Kidney tubule cell (primary cell): ENCODE results near the gene SLC7A8.

Experiments used
- DNase-seq: peaks from one replicate; pipeline ENCODE4 v3.0.0-alpha.2; 2018; ENCODE audit warnings: low spot score

Gene SLC7A8

DNA sequence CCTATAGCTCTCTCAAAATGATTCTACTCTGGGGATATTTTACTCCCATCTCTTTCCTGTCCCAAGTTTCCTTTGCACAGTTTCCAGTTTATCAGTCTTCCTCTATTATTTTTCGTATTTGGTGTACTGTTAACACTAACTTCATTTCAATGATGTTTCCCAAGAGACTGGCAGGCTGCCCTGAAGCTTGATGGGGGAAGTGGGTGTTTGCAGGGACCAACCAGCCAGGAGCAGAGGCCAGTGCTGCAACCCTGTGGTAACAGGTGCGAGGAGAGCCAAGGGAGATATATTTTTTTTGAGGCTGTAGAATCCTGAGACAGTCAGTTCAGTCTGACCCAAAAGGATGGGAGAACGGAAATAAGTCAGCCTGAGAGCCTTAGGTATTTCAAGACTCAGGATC is 52.6 kb downstream of the SLC7A8 start:
- DNase-seq: no peak

DNA sequence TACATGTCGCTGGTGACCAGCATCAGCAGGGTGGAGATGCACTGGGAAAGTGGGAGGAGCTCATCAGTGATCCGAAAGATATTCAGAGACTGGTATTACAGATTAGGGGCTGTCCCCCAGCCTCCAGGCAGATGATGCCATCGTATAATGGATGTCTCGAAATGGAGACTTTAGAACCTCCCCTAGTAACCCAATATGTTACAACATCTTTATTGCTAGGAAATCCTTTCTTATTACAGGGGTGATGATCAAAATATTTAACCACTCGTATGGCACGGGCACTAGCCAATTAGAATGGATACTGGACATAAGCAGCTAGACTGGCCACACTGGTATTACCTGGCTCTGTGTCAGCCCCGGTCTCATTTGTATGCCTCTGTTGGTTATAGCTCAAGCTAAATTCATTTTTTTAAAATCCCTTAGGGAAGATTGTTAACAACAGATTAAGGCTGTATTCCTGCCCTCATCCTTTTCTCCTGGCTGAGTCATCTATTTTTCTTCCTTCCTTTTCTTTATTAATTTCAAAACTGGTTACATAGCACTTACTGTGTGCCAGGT is 53.6 kb downstream of the SLC7A8 start:
- DNase-seq: no peak

DNA sequence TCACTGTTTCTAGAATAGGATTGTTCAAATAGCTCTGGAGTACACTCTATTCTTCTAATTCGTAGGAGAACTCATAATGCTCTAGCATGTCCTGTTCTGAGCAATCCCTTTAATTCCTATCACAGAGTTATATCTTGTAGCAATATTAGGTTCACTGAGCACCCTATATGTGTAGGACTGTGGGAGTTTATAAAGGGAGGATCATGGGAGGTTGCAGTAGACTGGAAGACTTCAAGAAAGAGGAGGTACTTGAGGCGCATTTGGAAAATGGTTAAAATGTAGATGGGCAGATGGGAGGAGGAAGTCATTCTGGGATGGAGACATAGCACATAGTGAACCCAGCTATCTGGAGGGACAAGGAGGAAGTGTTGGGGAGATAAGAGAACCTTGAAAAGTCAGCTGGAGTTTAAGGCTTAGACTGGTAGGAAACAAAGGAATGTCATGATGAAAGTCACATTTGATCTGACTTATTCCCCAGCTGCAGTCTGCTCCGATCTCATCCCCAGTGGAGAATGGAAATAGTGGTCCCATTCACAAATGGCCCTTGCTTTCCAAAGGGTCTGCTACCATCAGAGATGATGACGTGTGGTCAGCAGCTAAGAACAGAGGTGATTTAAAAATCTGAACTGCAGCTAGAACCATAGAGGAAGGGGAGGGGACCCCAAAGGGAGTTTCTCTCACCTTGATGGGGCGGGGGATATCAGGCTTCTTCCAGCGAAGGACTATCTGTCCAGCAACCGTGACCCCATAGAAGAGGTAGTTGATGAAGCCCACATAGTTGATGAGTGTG is 54.3 kb downstream of the SLC7A8 start:
- no peak for DNase-seq

DNA sequence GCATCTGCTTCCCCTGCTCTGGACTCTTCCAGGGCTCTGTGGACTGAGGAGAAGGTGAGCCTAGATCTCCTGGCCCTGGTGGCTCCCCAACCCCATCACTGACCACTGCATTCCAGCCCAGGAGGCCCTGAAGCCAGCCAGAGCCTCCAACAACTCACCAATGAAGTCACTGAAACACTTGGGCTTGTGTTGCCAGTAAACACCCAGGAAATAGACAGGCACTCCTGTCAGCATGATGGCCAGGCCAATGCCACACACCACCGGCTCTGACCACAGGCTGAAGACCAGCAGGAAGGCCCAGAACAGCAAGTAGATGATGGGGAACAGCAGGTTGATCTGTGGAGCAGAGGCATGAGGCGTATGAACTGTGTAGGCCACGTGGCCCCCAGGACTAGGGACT is 55.6 kb downstream of the SLC7A8 start:
- peak; percentile 56 for DNase-seq

DNA sequence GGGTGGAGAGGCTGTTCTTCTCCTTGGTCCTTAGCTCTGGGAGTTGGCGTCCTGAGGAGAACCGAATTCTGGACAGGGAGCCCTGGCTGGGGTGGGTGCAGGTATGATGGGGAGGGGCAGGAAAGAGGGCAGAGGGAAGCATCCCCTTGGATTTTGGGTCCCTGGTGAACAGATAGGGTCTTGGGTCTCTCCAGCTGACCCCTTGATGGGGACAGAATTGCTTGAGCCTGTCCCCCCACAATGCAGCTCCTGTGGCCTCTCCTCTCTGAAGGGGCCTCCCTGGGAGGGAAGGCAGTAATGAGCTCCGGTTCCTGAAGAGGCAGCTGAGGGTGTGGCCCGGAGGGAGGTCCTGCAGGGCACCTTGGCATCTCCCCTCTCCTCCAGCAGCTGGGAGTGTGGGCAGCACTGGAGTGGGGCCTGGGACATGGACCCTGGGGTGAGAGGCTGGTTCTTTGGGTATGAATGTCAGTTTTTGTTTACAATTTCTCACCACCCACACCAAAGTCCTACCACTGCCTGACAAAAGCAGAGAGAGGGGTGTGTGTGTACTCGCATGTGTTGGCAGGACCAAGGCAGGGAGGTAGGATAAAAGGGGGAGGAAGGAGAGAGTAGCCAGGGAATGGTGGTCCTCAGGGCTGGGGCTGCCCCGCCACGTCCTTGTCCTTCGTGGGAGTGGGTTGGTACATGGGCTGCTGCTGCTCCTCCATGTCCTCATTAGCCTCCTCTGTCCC is 56.7 kb downstream of the SLC7A8 start:
- no peak for DNase-seq

DNA sequence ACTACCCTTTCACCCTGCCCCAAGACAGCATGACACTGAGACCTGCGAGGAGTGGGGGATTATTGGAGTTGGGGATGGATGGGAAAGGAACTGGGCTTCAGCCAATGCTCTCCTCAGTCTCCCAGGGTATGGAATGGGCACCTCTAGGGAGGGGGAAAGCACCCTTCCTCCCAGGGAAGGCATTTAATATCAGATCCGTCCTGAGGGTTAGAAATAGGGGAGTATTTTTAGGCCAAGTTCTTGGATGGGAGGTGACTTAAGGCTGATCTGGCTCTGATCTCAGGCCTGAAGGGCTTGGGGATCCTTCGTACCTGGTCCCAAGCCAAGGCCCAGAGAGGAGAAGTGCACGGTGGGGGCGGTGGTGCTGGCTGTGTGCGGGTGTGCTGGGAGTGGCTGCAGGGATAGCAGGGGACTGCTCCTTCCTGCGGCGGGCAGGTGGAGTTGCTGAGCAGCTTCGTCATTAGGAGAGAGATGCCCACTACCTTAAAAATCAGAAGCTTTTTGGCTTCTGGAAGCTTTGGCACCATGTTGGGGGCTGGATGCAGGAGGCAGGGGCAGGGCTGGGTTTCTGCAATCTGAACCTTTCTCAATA is 57.4 kb downstream of the SLC7A8 start:
- DNase-seq: no peak

DNA sequence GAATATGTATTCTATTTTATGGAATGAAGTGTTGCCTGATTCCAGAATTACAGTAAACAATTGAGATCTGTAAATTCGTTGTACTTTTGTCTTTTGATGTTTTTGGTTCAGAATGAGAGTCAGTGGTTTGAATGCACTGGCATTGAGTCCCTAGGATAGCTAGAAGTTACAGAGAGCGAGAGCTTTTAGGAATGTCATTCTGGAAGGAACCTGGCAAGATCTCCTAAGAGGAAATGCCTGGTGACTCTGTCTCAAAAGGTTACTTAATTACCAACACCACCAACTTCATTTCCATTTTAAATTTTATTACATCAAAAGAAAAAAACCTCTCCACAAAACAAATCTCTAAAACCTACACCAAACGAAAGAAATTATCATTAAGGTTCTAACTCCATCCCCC is 58.4 kb downstream of the SLC7A8 start:
- peak; percentile 20 for DNase-seq

DNA sequence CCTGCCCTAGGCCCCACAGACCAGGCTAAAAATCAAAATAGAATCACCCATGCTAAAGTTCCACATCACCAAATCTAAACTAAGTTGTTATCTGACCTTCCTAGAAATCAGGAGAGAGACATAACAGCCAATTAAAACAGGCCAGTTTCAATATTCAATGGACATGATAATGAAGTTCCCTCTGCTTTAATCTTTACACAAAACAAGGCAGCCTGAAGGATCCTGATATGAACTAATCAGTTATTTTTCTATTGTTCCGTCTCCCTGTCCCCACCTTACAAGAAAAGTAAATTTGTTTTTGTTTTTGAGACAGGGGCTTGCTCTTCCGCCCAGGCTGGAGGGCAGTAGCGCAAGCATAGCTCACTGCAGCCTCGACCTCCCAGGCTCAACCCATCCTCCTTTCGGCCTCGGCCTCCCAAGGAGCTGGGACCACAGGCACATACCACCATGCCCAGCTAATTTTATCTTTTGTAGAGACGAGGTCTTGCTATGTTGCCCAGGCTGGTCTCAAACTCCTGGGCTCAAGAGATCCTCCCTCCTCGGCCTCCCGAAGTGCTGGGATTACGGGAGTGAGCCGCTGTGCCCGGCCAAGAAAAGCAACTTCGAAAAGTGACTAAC is 59.0 kb downstream of the SLC7A8 start:
- no peak for DNase-seq

DNA sequence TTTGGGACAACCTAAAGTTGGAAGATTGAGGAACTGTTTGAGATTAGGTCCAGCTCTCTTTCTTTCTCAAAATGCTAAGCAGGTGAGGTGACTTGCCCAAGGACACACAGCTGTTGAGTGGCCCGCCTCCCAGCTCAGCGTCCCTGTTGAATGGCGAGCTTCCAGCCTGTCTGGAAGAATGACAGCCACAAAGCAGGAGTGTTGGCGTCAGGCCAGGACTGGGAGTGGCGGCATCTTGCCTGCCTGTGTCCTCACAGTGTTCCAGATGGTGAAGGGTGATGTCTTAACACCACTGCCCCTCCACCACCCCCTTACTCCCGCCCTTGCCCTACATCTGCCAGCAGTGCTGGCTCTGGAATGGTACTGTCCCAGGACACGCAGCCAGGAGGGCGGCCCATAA is 60.0 kb downstream of the SLC7A8 start:
- DNase-seq: peak; percentile 31

DNA sequence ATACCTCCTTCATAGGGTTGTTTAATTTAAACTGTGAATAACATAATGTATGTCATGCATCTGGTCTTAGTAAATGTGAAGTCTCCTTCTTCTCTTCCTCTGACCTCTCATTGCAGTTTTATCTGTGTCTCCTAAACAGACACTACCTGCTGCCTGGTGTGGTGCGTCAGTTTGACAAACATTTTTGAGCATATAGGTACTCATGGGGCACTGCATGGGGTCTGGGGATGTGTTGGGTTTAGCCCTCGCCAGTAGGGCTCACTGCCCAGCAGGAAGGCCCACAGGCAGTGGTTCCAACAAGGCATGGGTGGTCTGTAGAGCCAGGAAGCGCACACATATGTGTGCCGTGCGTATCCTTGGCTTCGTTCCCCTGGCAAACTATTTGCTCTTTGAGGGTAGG is 61.4 kb downstream of the SLC7A8 start:
- no peak for DNase-seq

DNA sequence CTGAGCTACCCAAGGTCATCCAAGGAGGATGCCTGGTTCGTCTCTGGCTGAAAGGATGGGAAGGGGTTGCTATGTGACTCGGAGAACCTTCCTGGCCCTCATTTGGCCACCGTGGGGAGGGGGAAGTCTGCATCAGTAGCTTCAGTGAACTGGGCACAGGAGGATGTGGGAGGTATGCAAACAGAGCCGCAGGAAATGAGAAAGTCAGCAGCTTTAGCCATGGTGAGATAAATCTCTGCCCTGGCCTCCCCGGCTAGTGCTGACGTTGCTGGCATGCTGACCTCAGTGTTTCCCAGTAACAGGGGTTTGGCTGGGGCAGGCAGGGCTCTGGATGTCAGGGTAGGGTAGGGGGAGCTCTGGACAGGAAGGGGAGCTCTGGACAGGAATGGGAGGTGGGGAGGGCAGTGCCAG is 62.1 kb downstream of the SLC7A8 start:
- DNase-seq: peak; percentile 79

DNA sequence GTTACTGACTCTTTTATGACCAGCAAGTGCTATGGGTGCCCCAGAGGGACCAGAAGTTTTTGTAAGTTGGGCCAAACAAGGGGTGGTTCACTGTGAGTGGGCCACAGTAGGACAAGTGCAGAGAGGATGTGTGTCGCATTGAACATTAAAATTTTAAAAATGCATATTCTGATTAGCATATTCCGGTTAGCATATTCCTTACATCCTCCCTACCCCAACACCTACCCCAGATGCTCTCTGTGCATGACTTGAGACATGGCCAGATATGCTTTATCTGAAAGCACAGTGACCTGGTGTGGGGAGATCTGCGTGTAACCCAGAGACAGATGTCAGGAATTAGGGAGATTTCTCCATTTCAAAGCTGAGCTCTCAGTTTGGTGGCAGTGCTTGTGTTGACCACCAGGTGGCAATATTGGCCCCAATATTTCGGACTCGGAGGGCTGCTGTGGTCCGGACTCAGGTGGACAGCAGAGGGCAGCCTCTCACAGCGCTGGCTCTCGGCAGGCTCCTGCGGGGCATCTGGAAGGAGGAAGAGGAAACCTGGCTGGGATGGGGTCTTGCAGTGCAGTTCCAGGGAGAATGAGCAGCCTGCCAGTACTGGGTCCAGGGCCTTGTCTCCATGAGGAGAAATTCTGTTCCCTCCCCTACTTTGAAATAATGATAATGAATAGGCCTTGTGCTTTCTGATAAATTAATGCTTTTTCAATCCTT is 62.8 kb downstream of the SLC7A8 start:
- DNase-seq: peak; percentile 88

DNA sequence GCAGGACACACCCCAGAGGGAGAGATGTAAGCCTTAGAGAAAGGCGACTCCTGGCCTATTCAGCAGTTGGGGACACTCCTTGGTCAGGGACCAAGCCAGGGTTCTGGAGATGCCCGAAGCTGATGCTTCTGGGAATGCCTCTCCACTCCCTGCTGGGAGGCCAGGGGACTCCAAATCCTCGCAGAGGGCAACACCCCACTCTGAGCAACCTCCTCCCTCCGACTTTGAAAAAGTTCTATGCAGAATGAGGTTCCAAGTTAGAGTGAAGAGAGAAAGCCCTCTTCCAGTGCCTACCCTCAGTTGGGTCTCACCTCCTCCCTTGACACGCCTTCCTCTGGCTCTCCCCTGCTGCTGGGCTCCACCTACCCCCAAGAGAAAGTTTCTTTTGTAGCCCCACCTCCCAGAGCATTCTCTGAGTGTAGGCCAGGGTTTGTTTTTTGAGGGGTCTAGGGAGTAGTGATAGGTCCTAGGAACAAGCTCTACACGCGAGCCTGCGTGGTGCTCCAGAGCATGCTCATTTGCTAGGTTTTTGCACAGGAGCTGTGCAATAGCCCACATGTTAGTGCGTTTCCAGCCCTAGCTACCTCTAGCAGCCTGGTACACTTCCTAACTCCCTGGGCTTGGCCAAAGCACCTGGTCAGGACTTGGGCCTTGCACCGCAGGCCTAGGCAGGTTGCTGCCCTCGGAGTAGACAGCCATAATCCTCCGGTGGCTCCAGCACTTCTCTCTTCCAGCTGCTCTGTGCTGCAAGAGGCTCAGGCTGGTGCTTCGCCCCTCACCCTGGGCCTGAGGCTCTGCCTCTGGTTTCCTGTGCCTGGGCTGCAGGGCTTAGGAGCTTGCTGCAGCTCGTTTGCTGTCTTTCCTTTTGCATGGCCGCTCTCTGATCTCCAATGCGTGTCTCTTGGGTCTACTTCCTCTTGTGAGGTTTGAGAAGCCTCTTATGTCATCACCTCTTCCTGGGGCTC is 63.8 kb downstream of the SLC7A8 start:
- DNase-seq: no peak

DNA sequence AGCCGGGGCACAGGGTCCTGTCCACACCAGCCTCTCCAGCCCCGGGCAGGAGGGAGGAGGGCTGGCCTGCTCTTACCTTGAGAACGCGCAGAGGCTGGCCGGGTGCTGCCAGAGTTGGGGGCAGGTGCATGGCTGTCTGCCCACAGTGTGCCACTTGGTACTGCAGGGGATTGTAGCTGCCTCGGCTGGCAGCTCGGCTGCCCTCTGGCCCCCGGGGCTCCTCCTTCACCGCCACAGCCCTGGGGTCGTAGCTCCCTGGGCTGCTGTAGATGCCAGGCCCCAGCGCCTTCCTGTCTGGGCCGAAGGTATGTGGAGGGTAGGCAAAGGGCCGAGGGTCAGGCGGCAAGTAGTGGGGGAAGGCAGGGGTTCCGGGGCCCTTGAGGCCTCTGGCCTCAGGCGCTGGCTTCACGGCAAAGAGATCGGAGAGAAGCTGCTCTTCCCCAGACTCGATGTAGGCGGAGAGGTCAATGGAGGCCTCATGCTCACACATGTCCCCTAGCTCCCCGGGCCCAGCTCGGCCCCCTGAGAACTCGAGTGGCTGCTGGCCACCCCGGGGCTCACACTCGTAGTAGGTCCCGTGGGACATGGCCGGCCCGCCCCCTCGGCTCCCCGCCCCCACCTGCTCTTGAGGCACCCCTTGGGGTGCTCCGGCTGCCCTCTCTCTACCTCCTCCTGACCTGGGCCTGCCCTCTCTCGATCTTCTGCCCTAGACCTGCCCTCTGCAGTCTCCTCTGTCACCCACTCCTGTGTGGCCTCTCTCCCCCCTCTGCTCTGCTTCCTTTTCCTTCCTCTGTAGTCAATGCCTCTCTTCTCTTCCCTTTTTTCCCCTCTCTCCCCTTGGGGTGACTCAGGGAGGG is 64.7 kb downstream of the SLC7A8 start, which contains the start of gene CEBPE:
Gene CEBPE, minus strand, starts transcription at position 750 of the 857 bp plus-strand sequence. Its CDS starts 164 bp downstream, at position 586.
- no peak for DNase-seq

DNA sequence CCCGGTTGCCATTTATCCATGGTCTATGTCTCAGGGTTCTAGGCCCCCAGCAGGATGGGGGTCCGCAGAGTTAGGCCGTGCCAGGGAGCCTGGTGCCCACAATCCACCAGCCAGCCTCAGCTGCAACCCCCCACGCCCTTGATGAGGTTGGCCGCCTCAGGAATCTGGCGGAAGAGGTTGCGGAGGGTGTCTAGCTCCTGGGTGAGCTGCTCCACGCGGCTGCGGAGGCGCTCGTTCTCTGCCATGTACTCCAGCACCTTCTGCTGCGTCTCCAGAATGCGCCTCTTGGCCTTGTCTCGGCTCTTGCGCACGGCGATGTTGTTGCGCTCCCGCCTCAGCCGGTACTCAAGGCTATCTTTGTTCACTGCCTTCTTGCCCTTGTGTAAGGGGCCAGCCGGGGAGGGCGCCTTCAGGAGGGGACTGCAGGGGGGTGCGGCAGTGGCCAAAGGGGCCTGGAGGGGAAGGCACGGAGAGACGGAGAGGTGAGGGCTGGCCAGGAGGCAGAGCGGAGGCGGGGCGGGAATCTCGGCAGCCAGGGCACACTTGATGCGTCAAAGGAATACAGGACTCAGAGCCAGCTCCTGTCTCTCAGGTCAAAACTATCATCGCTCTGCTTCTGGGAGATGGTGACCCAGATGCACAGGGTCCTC is 66.0 kb downstream of the SLC7A8 start:
- DNase-seq: no peak

DNA sequence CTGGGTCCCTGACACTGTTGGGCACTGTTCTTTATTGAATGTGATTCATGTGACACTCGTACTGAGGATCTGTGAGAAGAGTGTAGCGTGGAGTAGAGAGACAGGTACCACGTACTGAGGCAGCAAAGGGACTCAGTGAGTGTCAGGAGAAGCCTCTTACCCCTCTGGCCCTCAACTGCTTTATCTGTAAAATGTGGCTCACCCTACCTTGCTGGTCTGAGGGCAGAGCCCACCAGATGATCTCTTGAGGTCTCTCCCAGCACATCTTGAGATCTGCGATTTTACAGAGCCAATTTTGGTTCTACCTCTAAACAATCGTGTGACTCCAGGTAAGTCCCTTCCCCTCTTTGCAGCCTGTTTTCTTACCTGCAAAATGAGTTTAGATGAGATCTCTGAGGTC is 67.5 kb downstream of the SLC7A8 start:
- peak; percentile 13 for DNase-seq

DNA sequence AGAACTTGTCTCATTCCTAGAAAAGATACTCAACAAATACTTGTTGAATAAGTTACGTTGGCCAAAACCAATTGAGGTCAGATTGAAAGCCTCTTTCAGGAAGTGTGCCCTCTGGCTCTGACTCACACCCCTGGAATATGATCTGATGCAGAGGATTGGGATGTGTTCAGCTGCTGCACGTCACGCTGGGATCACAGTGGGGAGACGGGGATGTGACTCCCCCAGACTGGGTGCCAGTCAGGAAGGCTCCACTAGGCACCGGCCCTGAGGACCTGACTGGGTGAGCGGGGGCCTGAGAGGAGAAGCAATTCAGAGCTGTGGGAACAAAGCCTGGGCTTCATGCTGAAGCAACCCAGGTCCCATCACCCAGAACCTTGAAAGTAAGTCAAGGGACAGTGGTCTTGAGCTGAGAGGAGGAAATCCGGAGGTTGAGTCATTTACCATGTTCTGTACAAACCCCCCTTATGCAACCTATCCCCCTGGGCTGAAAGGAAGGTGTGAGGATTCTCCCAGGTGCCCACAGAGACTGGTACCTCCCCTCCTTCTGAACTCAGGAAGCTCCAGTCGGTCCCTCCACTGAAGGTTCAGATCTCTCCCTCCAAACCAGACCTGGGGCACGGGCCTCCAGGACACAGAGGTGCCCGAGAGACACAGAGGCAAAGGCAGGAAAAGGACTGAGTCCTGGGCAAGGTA is 68.3 kb downstream of the SLC7A8 start:
- peak; percentile 97 for DNase-seq

DNA sequence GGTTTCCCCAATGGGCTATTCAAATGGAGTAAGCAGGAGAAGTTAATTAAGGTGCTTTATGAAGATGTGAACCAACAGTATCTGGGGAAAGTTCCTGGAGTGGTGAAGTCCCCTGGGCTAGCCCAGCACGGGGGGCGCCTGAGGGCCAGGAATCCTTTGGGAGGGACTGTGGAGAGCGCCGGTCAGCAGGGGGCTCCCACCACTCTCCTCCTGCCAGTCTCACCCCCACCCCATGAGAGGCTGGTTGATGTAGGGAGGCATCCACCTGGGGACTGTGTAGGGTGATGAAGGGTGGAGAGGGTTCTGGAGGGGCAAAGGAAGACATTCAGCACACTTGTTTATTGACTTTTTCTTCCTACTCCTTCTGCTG is 68.8 kb downstream of the SLC7A8 start:
- DNase-seq: no peak

DNA sequence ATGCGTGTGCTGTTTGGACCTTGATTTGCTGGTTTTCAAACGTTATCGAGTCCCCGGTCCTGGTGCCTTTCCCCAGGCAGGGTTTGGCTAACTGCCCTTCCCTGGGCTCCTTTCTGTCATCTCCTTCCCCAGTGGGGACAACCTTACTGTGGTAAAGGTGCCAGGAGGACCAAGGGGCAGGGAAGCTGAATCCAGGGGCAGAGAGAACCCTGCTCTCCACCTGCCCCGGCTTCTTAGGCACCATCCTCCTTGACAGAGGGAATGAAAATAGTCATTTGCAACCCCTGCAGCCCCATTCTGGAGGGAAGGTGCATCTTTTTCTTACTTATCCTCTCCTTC is 69.4 kb downstream of the SLC7A8 start:
- no peak for DNase-seq
